Activated T-cell treated with anti-CD3 and anti-CD28 coated beads, Interleukin-2, amount 50 U/mL, for 24 hours (primary cell): ENCODE measurements around the gene USB1.

Source experiments
- DNase-seq: peaks from one replicate; pipeline ENCODE4 v3.0.0-alpha.2; 2020
- H3K27ac Mint-ChIP-seq: 2 replicates; pipeline ENCODE4 v1.8.0; 2020; ENCODE audit warnings: mild to moderate bottlenecking, mixed read lengths
- H3K27me3 Mint-ChIP-seq: 2 replicates; pipeline ENCODE4 v1.8.0; 2020; ENCODE audit warnings: mixed read lengths
- H3K36me3 Mint-ChIP-seq: 2 replicates; pipeline ENCODE4 v1.8.0; 2020; ENCODE audit warnings: low read depth, mixed read lengths
- H3K4me1 Mint-ChIP-seq: 2 replicates; pipeline ENCODE4 v1.8.0; 2020; ENCODE audit warnings: low read depth, mixed read lengths
- H3K4me3 Mint-ChIP-seq: 2 replicates; pipeline ENCODE4 v1.8.0; 2020; ENCODE audit warnings: mild to moderate bottlenecking, moderate library complexity, mixed read lengths
- H3K9me3 Mint-ChIP-seq: 2 replicates; pipeline ENCODE4 v1.8.0; 2020; ENCODE audit warnings: mixed read lengths

The USB1 gene

DNA sequence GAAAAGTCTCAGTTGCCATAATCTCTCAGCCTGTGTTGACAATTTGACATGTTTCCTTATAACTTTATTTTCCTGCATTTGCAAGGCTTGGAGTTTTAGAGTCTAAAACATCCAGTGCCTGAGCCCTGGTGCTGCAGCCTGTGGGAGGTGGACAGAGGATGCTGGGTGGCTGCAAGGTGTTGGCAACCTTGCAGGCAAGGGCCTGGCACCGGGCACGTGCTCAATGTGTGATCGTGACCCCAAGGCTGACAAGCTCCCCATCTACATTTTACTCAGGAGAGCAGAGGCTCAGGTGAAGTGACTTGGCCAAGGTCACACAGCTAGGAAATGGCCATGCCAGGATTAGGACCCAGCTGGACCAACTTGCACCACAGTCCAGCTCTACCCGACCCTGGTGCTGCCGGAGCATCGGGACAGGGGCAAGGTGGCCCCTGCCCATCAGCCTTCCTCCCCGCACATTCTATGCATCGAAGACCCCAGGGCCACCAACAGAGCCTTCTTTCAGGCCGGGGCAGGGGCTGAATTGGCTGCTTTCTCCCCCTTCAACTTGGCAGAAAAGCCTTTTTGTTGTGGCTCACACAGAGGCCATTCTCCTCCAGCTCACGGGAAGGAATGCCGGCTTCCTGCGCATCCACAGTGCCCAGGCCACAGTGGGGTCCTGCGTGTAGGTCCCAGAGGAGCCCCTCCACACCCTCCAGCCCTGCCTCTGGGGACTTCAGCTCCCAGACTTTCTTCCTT is 47.5 kb downstream of the USB1 start:
- Mint-ChIP-seq H3K27me3 (peaks cover 2% of the 10 kb centered on the region), H3K27ac (no peak overlapping the region), H3K36me3 (no peaks in the 10 kb centered on the region), H3K9me3 (no peaks in the 10 kb centered on the region), H3K4me1 (no peaks in the 10 kb centered on the region), H3K4me3 (no peak overlapping the region)
- no peak for DNase-seq

DNA sequence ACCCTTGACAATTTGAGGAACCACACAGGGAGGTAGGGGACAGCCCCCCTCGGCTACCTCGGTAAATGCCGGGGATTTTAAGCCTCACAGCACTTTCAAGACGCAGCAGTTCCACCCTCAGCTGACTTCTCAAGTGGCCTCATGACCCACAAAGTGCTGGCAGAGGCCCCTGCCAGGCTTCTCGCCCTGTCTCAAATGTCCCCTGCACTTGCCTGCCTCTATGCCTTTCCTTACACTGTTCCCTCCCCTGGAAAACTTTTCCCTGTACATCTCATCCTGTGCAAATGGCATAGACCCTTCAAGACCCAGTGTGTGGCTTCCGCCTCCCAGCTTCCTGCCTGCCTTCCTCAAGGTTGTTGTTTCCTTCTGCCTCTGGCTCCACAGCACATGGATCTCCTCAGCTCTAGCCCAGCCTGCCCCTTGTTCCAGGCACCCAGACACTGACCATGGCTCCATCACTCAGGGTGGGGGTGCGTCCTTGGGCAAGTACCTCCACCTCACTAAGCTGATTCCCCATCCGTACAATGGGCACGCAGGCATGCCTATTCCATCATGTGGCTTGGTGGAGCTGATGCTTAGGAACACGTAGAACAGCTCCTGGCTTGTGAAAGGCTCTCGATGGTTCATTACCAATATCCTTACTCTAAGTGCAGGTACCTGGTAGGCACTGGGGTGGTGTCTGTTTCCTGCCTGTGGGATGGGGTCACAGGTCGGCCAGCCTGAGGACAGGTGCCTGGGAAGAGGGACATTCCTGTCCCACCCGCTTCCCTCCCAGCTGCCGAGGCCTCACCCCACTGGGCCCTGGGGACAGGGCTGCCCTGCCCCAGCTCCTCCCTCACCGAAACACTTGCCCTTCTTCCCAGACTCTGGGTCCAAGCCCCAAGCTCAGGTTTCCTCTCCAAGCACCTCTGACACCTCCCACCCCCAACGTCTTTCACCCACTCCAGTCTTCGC is 48.3 kb downstream of the USB1 start:
- Mint-ChIP-seq H3K27me3 (peaks cover 2% of the 10 kb centered on the region), H3K9me3 (no peaks in the 10 kb centered on the region), H3K27ac (no peak overlapping the region), H3K4me1 (peaks cover 2% of the 10 kb centered on the region), H3K36me3 (no peaks in the 10 kb centered on the region), H3K4me3 (no peak overlapping the region)
- DNase-seq = no peak

DNA sequence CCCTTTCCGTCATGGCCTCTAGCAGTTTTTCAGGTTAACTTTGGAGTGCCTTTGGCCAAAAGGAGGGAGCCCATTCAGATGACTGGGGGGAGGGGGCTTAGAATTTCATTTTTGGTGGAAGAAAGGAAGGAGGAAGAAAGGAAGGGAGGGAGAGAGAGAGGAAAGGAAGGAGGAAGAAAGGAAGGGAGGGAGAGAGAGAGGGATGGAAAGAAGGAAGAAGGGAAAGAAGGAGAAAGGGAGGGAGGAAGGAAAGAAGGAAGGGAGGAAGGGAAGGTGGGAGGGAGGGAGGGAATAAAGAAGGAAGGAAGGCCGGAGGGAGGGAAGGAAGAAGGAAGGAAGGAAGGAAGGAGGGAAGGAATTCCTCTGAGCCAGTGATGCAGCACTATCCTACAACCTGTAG is 50.1 kb downstream of the USB1 start:
- H3K9me3 Mint-ChIP-seq = no peaks in the 10 kb centered on the region
- H3K27me3 Mint-ChIP-seq = peaks cover 2% of the 10 kb centered on the region
- H3K36me3 Mint-ChIP-seq = no peaks in the 10 kb centered on the region
- no peak overlapping the region for H3K27ac Mint-ChIP-seq
- no peak for DNase-seq
- H3K4me3 Mint-ChIP-seq = no peak overlapping the region
- peaks cover 2% of the 10 kb centered on the region for H3K4me1 Mint-ChIP-seq

DNA sequence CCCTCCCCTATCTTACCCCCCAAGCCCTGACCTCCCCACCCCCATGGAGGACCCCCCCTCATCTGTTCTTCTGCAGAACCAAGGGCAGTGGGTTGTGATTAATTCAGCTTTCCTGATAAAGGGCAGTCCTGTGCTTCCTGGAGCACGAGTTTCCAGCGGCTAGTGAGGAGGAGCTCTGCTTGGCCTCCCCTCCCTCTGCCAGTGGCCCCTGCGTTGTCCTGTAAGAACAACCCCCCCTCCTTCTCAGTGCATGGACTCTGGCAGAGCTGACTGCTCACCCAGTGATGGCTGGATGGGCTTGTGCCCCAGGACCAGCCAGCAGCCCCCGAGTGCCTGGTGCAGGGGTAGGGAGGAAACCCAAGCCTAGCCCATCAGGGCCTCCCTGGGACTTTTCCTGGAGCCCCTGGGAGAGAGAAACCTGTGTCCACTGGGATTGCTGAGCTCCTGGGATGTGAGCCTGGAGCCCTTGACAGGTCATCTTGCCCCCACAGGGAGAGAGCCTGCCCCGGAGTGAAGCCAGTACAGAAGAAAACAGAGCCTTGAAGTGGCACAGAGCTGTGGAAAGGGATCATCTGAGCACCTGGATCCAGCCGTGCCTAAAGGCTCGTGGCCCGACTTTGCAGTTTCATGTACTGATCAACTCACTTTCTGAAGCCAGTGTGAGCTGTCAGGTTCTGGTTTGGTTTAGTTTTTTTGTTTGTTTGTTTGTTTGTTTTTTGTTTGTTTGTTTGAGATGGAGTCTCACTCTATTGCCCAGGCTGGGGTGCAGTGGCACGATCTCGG is 50.8 kb downstream of the USB1 start:
- peaks cover 2% of the 10 kb centered on the region for H3K4me1 Mint-ChIP-seq
- no peak overlapping the region for H3K4me3 Mint-ChIP-seq
- no peaks in the 10 kb centered on the region for H3K36me3 Mint-ChIP-seq
- no peak overlapping the region for H3K27ac Mint-ChIP-seq
- H3K9me3 Mint-ChIP-seq = no peaks in the 10 kb centered on the region
- no peak for DNase-seq
- peaks cover 2% of the 10 kb centered on the region for H3K27me3 Mint-ChIP-seq

DNA sequence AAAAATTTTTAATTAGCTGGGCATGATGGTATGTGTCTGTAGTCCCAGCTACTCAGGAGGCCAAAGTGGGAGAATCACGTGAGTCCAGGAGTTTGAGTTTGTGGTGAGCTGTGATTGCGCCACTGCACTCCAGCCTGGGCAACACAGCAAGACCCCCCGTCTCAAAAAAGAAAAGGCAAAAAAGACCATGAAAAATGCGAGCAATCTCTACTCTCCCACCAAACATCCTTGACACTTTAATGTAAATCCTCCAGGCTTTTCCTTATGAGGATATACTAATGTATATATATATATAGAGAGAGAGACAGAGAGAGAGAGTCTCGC is 52.4 kb downstream of the USB1 start:
- Mint-ChIP-seq H3K36me3 (no peaks in the 10 kb centered on the region), H3K4me3 (no peak overlapping the region), H3K27me3 (peaks cover 2% of the 10 kb centered on the region), H3K4me1 (peaks cover 2% of the 10 kb centered on the region), H3K9me3 (no peaks in the 10 kb centered on the region), H3K27ac (no peak overlapping the region)
- no peak for DNase-seq

DNA sequence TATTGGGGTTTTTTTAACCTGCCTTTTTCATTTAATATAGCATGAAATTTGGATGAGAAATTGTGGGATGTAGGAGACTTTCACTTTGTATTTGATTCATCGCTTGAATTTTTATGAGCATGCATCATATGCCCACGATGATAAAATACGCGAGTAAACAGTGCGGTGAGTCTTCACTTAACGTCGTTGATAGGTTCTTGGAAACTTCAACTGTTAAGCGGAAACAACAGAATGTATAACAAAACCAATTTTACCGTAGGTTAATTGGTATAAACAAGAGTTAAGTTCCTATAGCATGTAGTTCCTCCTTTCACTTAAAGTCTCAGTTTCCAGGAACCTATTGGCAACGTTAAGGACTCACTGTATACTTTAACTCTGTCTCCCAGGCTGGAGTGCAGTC is 53.1 kb downstream of the USB1 start:
- Mint-ChIP-seq H3K4me3 (no peak overlapping the region), H3K9me3 (no peaks in the 10 kb centered on the region), H3K4me1 (peaks cover 2% of the 10 kb centered on the region), H3K36me3 (no peaks in the 10 kb centered on the region), H3K27me3 (peaks cover 2% of the 10 kb centered on the region), H3K27ac (no peak overlapping the region)
- DNase-seq = no peak

DNA sequence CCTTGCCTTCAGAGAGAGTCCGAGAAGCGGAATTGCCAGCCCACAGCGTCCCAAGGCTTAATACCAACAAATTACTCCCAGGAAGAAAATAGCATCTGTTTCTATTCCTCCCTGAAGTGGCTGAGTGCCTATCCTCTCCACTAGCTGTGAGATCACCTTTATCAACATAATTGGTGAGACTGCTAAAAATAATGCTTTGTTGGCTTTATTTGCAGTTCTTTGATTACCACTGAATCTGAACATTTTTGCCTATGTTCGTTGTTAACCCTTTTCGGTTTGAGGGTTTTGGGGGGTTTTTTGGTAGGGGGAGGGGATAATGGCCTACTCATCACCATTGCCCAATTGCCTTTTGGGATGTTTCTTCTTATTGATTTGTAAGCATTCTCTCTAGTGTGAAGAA is 55.4 kb downstream of the USB1 start:
- Mint-ChIP-seq H3K4me1 (peaks cover 2% of the 10 kb centered on the region), H3K4me3 (no peak overlapping the region), H3K27ac (no peak overlapping the region), H3K36me3 (no peaks in the 10 kb centered on the region), H3K27me3 (peaks cover 2% of the 10 kb centered on the region), H3K9me3 (no peaks in the 10 kb centered on the region)
- no peak for DNase-seq

DNA sequence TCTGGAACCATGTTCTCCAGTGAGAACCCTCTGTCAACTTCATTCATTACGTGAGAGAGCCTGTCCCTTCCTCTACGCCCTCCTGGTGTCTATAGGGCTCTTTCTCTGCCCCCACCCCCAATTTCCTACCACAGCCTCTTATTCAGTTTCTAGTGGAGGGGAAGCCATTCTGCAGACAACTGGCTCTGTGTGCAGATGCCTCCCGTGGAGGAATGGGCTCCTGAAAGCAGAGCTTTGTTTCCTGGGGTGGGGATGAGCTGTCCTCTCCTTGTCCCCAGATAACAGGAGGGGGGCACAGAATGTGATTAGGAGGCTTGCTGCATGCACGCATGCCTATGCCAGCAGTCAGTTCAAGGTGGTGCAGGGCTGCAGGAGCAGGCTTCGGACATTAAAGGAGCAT is 55.9 kb downstream of the USB1 start:
- H3K27me3 Mint-ChIP-seq = peaks cover 2% of the 10 kb centered on the region

DNA sequence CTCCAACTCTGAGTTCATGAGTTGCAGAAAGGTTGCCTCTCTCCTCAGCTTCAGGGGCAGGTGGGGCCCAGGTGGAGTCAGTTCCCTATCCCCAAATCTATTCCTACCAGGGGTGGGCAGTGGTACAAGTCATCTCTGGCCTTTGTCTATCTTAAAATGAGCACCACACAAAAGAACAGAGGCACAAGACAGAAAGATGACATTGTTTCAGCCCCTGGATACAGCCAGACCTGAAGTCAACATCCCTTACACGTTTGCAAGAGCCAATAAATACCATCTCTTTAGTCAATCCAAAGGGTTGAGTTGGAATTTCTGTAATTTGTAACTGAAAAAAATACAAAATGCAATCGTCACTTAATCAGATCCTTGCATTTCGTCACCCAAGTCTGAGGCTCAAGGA is 56.6 kb downstream of the USB1 start:
- Mint-ChIP-seq H3K4me1 (peaks cover 2% of the 10 kb centered on the region), H3K4me3 (no peak overlapping the region), H3K9me3 (no peaks in the 10 kb centered on the region), H3K27ac (no peak overlapping the region), H3K36me3 (no peaks in the 10 kb centered on the region), H3K27me3 (no peaks in the 10 kb centered on the region)
- DNase-seq = no peak

More for the DNA sequence above, 55.9 kb downstream of the USB1 start:
- Mint-ChIP-seq H3K9me3 (no peaks in the 10 kb centered on the region), H3K36me3 (no peaks in the 10 kb centered on the region), H3K4me1 (peaks cover 2% of the 10 kb centered on the region), H3K4me3 (no peak overlapping the region), H3K27ac (no peak overlapping the region)
- DNase-seq = no peak

DNA sequence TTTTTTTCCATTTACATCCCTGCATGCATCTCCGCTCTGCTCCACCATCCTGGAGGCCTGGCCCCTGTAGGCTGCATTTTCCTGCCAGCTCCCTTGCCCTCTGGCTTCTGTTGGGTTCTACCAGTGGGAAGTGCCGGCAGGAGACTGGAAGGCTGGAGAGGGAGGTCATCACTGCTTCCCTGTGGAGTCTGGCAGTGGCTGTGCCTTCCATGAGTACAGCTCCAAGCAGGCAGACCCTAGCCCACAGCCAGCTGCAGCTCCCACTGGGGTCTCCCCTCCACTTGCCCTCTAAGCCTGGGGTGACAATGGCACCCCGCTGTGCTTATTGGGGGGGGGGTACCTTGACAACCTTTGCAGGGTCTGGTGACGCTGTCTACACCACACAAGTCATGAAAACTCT is 61.6 kb downstream of the USB1 start:
- H3K4me1 Mint-ChIP-seq = no peaks in the 10 kb centered on the region
- no peaks in the 10 kb centered on the region for H3K27me3 Mint-ChIP-seq
- H3K36me3 Mint-ChIP-seq = no peaks in the 10 kb centered on the region
- no peaks in the 10 kb centered on the region for H3K9me3 Mint-ChIP-seq
- H3K4me3 Mint-ChIP-seq = no peak overlapping the region
- H3K27ac Mint-ChIP-seq = no peak overlapping the region
- no peak for DNase-seq

DNA sequence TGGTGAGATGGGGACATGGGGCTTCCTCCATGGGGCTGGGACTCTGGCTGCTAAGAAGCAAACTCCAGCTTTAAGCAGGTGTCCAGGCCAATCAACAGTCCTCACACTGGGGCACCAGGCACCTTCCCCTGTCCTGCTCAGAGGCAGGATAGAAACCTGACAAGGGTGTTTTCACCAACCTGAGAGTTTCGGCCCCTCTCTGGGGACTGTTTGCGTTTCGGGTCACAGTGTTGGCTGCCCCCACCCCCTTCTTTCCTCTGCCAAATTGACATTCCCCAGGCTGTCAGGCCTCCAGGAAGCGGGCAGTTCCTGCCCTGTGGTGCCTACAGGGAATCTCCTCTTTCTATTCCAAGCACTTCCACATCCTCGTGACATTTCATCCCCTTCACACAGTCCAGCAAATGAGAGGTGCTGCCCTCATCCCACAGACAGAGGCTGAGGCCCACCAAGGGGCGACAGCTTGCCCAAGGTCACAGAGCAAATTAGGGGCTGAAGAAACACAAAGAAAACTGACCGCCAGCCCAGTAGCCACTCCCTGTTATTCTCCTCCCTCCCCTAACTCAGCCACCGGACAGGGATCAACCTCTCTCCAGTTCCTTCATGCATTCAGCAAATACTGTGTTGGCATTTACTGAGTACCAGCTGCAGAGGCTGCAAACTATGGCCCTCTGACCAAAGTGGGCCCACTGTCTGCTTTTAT is 62.3 kb downstream of the USB1 start:
- Mint-ChIP-seq H3K27me3 (no peaks in the 10 kb centered on the region), H3K36me3 (no peaks in the 10 kb centered on the region), H3K4me3 (no peak overlapping the region), H3K4me1 (no peaks in the 10 kb centered on the region), H3K9me3 (no peaks in the 10 kb centered on the region), H3K27ac (no peak overlapping the region)
- no peak for DNase-seq

DNA sequence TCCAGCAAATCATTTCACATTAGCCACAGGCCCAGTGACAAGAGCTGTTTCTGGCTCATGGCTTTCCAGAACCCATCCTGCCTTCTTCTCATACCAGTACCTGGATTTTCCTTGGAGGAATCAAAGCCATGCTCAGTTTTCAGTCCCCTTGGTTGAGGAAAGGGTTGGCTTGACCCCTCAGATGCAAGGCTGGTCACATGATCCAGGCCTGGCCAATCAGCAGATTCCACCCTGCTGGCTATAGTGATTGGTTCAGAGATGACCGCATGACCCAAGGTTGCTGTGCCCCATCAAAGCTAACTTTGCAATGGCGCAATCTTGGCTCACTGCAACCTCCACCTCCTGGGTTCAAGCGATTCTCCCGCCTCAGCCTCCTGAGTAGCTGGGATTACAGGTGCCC is 69.4 kb downstream of the USB1 start:
- Mint-ChIP-seq H3K9me3 (peaks cover 2% of the 10 kb centered on the region), H3K4me1 (no peaks in the 10 kb centered on the region), H3K36me3 (no peaks in the 10 kb centered on the region), H3K27me3 (no peaks in the 10 kb centered on the region), H3K4me3 (no peak overlapping the region), H3K27ac (no peak overlapping the region)
- no peak for DNase-seq
